OCI-LY1 (cell line): ENCODE data around the gene MGAT3.
A peak's percentile ranks its signal among the peaks of the same experiment; 100 is the strongest.
"Not testable (repeated sequence)": the region's sequence is repeated elsewhere in the genome, so short reads cannot be mapped to it uniquely, and the experiment has no call there.

Experiments
- H2AFZ ChIP-seq: fragments of 200-600 bp; sonication (generic), shearing (Covaris generic); 2 replicates; pipeline ENCODE4 v1.6.0; 2014; ENCODE audit warnings: antibody characterized with exemption, mild to moderate bottlenecking, low read length
- H3F3A ChIP-seq: fragments of 200-600 bp; sonication (generic), shearing (Covaris generic); 2 replicates; pipeline ENCODE4 v1.6.0; 2014; ENCODE audit warnings: mild to moderate bottlenecking, antibody characterized with exemption, low read length, moderate library complexity; ENCODE audit not compliant: insufficient read depth
- H3K27ac ChIP-seq: fragments of 200-600 bp; sonication (generic); 2 replicates; pipeline ENCODE4 v1.5.1; 2014; ENCODE audit warnings: low read length, mixed run types, mild to moderate bottlenecking, low read depth; ENCODE audit not compliant: poor library complexity, severe bottlenecking
- H3K27me3 ChIP-seq: fragments of 200-600 bp; sonication (generic); 2 replicates; pipeline ENCODE4 v1.6.0; 2014; ENCODE audit warnings: antibody characterized with exemption, mild to moderate bottlenecking, low read length, moderate library complexity; ENCODE audit not compliant: insufficient read depth
- H3K36me3 ChIP-seq: fragments of 200-600 bp; sonication (generic); 2 replicates; pipeline ENCODE4 v1.6.1; 2014; ENCODE audit warnings: mild to moderate bottlenecking, antibody characterized with exemption, low read length, moderate library complexity, mixed read lengths; ENCODE audit not compliant: insufficient read depth
- H3K4me1 ChIP-seq: fragments of 200-600 bp; sonication (generic); 2 replicates; pipeline ENCODE4 v1.5.1; 2014; ENCODE audit warnings: mild to moderate bottlenecking, low read length, moderate library complexity; ENCODE audit not compliant: insufficient read depth, severe bottlenecking
- H3K4me2 ChIP-seq: fragments of 200-600 bp; sonication (generic), shearing (Covaris generic); 2 replicates; pipeline ENCODE4 v1.6.1; 2014; ENCODE audit warnings: low read length
- H3K4me3 ChIP-seq: fragments of 200-600 bp; sonication (generic); 2 replicates; pipeline ENCODE4 v1.5.1; 2014; ENCODE audit warnings: low read length, low read depth, mild to moderate bottlenecking, mixed read lengths; ENCODE audit not compliant: poor library complexity, severe bottlenecking
- H3K79me2 ChIP-seq: fragments of 200-600 bp; shearing (Covaris generic); 2 replicates; pipeline ENCODE4 v1.6.1; 2016; ENCODE audit warnings: mixed run types, low read length, mixed read lengths; ENCODE audit not compliant: insufficient read depth
- H3K9ac ChIP-seq: fragments of 200-600 bp; sonication (generic), shearing (Covaris generic); 2 replicates; pipeline ENCODE4 v1.6.1; 2014; ENCODE audit warnings: mild to moderate bottlenecking, low read length, mixed read lengths
- H3K9me2 ChIP-seq: fragments of 200-600 bp; sonication (generic), shearing (Covaris generic); 2 replicates; pipeline ENCODE4 v1.6.1; 2014; ENCODE audit warnings: low read depth, mild to moderate bottlenecking, low read length, mixed read lengths
- H3K9me3 ChIP-seq: fragments of 200-600 bp; shearing (Covaris generic); 2 replicates; pipeline ENCODE4 v1.6.1; 2014; ENCODE audit warnings: low read length, mixed read lengths
- H4K20me1 ChIP-seq: fragments of 200-600 bp; sonication (generic), shearing (Covaris generic); 2 replicates; pipeline ENCODE4 v1.6.0; 2016; ENCODE audit warnings: mild to moderate bottlenecking, low read length; ENCODE audit not compliant: insufficient read depth
- EZH2 ChIP-seq: fragments of 200-600 bp; sonication (generic), shearing (Covaris generic); IDR thresholded peaks from 2 replicates; pipeline ENCODE4 v1.8.0; 2017; ENCODE audit warnings: borderline replicate concordance, mixed run types, mild to moderate bottlenecking, antibody characterized with exemption, low read length, moderate library complexity, mixed read lengths
- TF ChIP-seq, protein P1 (sequence below): fragments of 200-600 bp; sonication (generic), shearing (Covaris generic); IDR thresholded peaks from 2 replicates; pipeline ENCODE4 v1.5.1; 2017; ENCODE audit warnings: mild to moderate bottlenecking, antibody characterized with exemption, low read length, moderate library complexity, mixed read lengths

The MGAT3 gene

DNA sequence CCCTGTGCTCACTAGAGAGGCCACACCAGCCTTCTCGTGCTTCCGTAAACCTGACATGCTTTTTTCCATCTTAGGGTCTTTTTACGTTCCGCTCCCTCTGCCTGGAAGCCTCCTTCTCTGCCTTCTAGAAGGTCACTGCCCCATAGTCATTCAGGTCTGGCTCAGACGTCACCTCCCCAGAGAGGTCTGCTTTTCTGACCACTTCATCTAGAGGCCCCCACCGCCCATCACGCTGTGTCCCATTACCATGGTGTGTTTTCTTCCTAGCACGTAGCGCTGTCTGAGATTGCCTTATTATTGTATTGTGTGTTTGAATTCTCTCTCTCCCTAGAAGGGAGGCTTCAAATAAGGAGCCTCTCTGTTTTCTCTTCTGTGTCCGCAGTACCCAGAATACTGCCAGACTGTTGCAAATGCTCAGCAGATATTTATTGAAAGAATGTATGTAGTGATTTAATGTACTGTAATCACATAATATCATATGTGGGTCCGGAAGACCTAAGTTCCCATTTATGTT is 47.2 kb upstream of the MGAT3 start:
- H3K9ac ChIP-seq, result no peak overlapping the region
- peaks cover 10% of the 10 kb centered on the region for H3K36me3 ChIP-seq
- H3K4me2 ChIP-seq, result no peak overlapping the region
- no peak overlapping the region for H3K4me3 ChIP-seq
- H3K4me1 ChIP-seq, result peaks cover 20% of the 10 kb centered on the region
- no peaks in the 10 kb centered on the region for H3K27me3 ChIP-seq
- no peaks in the 10 kb centered on the region for H4K20me1 ChIP-seq
- no peak overlapping the region for H3K27ac ChIP-seq
- no peak overlapping the region for H2AFZ ChIP-seq
- peaks cover 5% of the 10 kb centered on the region; the same call in 1 of the 2 replicates for H3K79me2 ChIP-seq
- no peaks in the 10 kb centered on the region for H3K9me2 ChIP-seq
- no peak for TF ChIP-seq EZH2
- TF ChIP-seq, protein P1, sequence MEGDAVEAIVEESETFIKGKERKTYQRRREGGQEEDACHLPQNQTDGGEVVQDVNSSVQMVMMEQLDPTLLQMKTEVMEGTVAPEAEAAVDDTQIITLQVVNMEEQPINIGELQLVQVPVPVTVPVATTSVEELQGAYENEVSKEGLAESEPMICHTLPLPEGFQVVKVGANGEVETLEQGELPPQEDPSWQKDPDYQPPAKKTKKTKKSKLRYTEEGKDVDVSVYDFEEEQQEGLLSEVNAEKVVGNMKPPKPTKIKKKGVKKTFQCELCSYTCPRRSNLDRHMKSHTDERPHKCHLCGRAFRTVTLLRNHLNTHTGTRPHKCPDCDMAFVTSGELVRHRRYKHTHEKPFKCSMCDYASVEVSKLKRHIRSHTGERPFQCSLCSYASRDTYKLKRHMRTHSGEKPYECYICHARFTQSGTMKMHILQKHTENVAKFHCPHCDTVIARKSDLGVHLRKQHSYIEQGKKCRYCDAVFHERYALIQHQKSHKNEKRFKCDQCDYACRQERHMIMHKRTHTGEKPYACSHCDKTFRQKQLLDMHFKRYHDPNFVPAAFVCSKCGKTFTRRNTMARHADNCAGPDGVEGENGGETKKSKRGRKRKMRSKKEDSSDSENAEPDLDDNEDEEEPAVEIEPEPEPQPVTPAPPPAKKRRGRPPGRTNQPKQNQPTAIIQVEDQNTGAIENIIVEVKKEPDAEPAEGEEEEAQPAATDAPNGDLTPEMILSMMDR, result no peak
- no peaks in the 10 kb centered on the region for H3K9me3 ChIP-seq
- H3F3A ChIP-seq, result no peaks in the 10 kb centered on the region

DNA sequence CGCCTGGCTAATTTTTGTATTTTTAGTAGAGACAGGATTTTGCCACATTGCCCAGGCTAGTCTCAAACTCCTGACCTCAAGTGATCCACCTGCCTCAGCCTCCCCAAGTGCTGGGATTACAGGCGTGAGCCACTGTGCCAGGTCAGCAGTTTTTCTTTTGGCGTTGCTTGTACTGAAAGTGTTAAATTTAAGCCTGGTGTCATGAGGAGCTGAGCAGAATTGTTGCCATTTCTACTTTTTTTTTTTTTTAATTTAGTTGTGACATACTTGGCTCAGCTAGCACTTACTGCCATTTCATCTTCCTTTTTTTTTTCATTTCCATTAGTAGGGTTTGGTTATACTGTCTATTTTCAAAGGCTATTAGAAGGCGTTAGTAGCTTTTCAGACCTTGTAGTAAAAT is 46.5 kb upstream of the MGAT3 start:
- H3K9ac ChIP-seq, result no peak overlapping the region
- H3K36me3 ChIP-seq, result peaks cover 7% of the 10 kb centered on the region
- H3K4me3 ChIP-seq, result no peak overlapping the region
- no peak overlapping the region for H3K27ac ChIP-seq
- H3F3A ChIP-seq, result no peaks in the 10 kb centered on the region
- no peaks in the 10 kb centered on the region for H3K27me3 ChIP-seq
- TF ChIP-seq, protein P1, result no peak
- no peak for TF ChIP-seq EZH2
- H4K20me1 ChIP-seq, result no peaks in the 10 kb centered on the region
- H3K9me3 ChIP-seq, result no peaks in the 10 kb centered on the region
- H3K79me2 ChIP-seq, result peaks cover 5% of the 10 kb centered on the region; the same call in 1 of the 2 replicates
- H2AFZ ChIP-seq, result no peak overlapping the region
- H3K9me2 ChIP-seq, result no peaks in the 10 kb centered on the region
- H3K4me2 ChIP-seq, result no peak overlapping the region
- H3K4me1 ChIP-seq, result peaks cover 22% of the 10 kb centered on the region

DNA sequence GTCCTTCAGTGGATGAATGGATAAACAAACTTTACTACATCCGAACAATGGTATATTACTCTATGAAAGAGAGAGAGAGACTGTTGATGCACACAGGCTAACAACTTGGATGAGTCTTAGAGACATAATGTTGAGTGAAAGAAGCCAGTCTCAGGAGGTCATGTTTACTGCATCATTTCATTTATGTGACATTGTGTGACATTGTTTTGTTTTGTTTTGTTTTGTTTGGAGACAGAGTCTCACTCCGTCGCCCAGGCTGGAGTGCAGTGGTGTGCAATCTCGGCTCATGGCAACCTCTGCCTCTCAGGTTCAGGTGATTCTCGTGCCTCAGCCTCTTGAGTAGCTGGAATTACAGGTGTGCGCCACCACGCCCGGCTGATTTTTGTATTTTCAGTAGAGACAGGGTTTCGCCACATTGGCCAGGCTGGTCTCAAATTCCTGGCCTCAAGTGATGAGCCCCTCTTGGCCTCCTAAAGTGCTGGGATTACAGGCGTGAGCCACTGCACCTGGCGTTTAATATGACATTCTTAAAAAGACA is 44.9 kb upstream of the MGAT3 start:
- H3K27me3 ChIP-seq, H3K4me3 ChIP-seq, H3K9me2 ChIP-seq, H4K20me1 ChIP-seq, H2AFZ ChIP-seq, H3K9ac ChIP-seq, H3K9me3 ChIP-seq, H3F3A ChIP-seq, H3K79me2 ChIP-seq: not testable (repeated sequence)
- H3K36me3 ChIP-seq, result peaks cover 16% of the 10 kb centered on the region; the same call in 1 of the 2 replicates
- H3K4me1 ChIP-seq, result peaks cover 22% of the 10 kb centered on the region
- peak overlapping the region; percentile 4; the same call in 1 of the 2 replicates for H3K4me2 ChIP-seq
- H3K27ac ChIP-seq, result peak overlapping the region; percentile 18

DNA sequence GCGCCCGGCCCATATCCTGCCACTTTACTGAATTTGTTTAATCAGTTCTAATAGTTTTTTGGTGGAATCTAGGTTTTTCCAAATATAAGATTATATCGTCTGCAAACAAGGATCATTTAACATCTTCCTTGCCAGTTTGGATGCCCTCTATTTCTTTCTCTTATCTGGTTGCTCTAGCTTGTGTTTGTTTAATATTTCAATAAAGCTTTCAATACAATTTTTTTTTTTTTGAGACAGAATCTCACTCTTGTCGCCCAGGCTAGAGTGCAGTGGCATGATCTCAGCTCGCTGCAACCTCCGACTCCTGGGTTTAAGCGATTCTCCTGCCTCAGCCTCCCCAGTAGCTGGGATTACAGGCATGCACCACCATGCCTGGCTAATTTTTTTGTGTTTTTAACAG is 43.6 kb upstream of the MGAT3 start:
- H4K20me1 ChIP-seq, H3K4me2 ChIP-seq, H3K9me2 ChIP-seq, H3K9ac ChIP-seq, H2AFZ ChIP-seq, H3K79me2 ChIP-seq, H3K27me3 ChIP-seq, H3F3A ChIP-seq, H3K9me3 ChIP-seq, H3K4me3 ChIP-seq, H3K27ac ChIP-seq: not testable (repeated sequence)
- Histone ChIP-seq H3K4me1 (peaks cover 31% of the 10 kb centered on the region), H3K36me3 (peaks cover 19% of the 10 kb centered on the region; the same call in 1 of the 2 replicates)
